Body of pancreas (tissue), 4 donors: ENCODE results near the gene FAM120B.

Experiments
- CTCF ChIP-seq, 7 experiments: fragments of 450-650 bp in 4 of 7; fragments of 200-600 bp in 3 of 7; sonication (generic) in 3 of 7; IDR thresholded peaks; one replicate each; pipeline ENCODE4 v1.5.1; 2016 to 2019; ENCODE audit warnings: antibody characterized with exemption in 7 of 7
- POLR2A ChIP-seq, 3 donors: fragments of 450-650 bp; IDR thresholded peaks; one replicate each; pipeline ENCODE4 v1.6.1; 2016; ENCODE audit warnings: antibody characterized with exemption in 3 of 3, mild to moderate bottlenecking in 2 of 3

- TF ChIP-seq CTCF (IDR thresholded peaks at IDR 0.05) = no peak
- TF ChIP-seq POLR2A (IDR thresholded peaks at IDR 0.05) = no peak
Observed at GRCh38 chr6:170263410-170263809, 43.1 kb upstream of the FAM120B start.
